SK-N-DZ (cell line): Measurements from ENCODE around the gene MCAT. TPM values are rescaled to one million over a fixed set of nuclear protein-coding genes. Genes with fewer than 3 reads are reported as not detected.

ENCODE experiments used
- DNase-seq: peaks from one replicate; pipeline ENCODE4 v3.0.0-alpha.2; 2015; ENCODE audit warnings: low spot score
- polyA plus RNA-seq, 2 experiments: library from polyadenylated mRNA; depleted of rRNA; stranded (reverse); fragments of >200 nt; gene quantifications; 2 replicates each; pipeline ENCODE4 v1.2.3, GENCODE V29; 2014

Gene MCAT
- 31.7 and 44.0 TPM in 2 replicates for polyA plus RNA-seq (2014; cell fraction: cytosol; rRNA removed)
- 22.3 and 24.3 TPM in 2 replicates for polyA plus RNA-seq (2014; cell fraction: nucleus; rRNA removed)

GRCh38 chr22:43142880-43143562 lies at the start of gene MCAT:
Gene MCAT, minus strand, starts transcription at chr22:43143398. Its CDS starts 50 bp downstream, at chr22:43143348.
- peak; percentile 83 for DNase-seq

- DNase-seq = no peak
Observed at GRCh38 chr22:43191831-43192230, 48.6 kb upstream of the MCAT start.

GRCh38 chr22:43188829-43189545 lies 45.8 kb upstream of the MCAT start:
- DNase-seq = no peak

GRCh38 chr22:43187171-43188099 lies 44.2 kb upstream of the MCAT start:
- DNase-seq = peak; percentile 95

GRCh38 chr22:43186272-43187170 lies 43.3 kb upstream of the MCAT start, which contains the start of gene TTLL12:
Gene TTLL12, minus strand, starts transcription at chr22:43187134. Its CDS starts 65 bp downstream, at chr22:43187069.
- peak; percentile 45 for DNase-seq

GRCh38 chr22:43185860-43186261 lies 42.7 kb upstream of the MCAT start:
- DNase-seq = peak; percentile 42

GRCh38 chr22:43183496-43184277 lies 40.5 kb upstream of the MCAT start:
- DNase-seq = no peak

- DNase-seq = no peak
Observed at GRCh38 chr22:43182726-43183125, 39.5 kb upstream of the MCAT start.

GRCh38 chr22:43182118-43182517 lies 38.9 kb upstream of the MCAT start:
- DNase-seq = no peak

- DNase-seq = no peak
Observed at GRCh38 chr22:43181321-43182076, 38.3 kb upstream of the MCAT start.

- DNase-seq = no peak
Observed at GRCh38 chr22:43180670-43181069, 37.5 kb upstream of the MCAT start.

GRCh38 chr22:43179911-43180195 lies 36.7 kb upstream of the MCAT start:
- DNase-seq = no peak

GRCh38 chr22:43179146-43179910 lies 36.1 kb upstream of the MCAT start:
- DNase-seq = no peak

- no peak for DNase-seq
Observed at GRCh38 chr22:43177479-43177878, 34.3 kb upstream of the MCAT start.

GRCh38 chr22:43176090-43176489 lies 32.9 kb upstream of the MCAT start:
- no peak for DNase-seq

GRCh38 chr22:43174941-43175531 lies 31.8 kb upstream of the MCAT start:
- DNase-seq = no peak

- DNase-seq = no peak
Observed at GRCh38 chr22:43173976-43174720, 30.9 kb upstream of the MCAT start.
